SK-N-SH (cell line): ENCODE measurements around the gene ZNF467. TPM values are rescaled to one million over a fixed set of nuclear protein-coding genes. Genes with fewer than 3 reads are reported as not detected.

ENCODE experiments used
- CTCF ChIA-PET: fragments of 300-600, 350-600 bp; formaldehyde crosslinking; extraction: SDS; loops from one replicate; lab custom pipeline; 2021; lab: Yijun Ruan, JAX
- POLR2A ChIA-PET: fragments of 350-600 bp; sonication (Branson Sonifier 250); formaldehyde crosslinking; extraction: SDS; loops from one replicate; lab custom pipeline; 2020; ENCODE audit warnings: antibody characterized with exemption, inconsistent platforms; lab: Yijun Ruan, JAX
- DNase-seq: peaks from one replicate; pipeline ENCODE4 v3.0.0; 2012
- H2AFZ ChIP-seq: fragments of 200-600 bp; sonication (generic); 2 replicates; pipeline ENCODE4 v1.8.1; 2016; ENCODE audit warnings: antibody characterized with exemption, mild to moderate bottlenecking, low read depth
- H3F3A ChIP-seq: fragments of 200-600 bp; sonication (generic); replicated peaks from 2 replicates; pipeline ENCODE3; 2016; ENCODE audit warnings: antibody characterized with exemption, mild to moderate bottlenecking; ENCODE audit not compliant: insufficient read depth
- H3K27ac ChIP-seq, 2 experiments: fragments of 200-500 bp in 1 of 2; fragments of 200-600 bp in 1 of 2; sonication (Bioruptor generic) in 1 of 2; sonication (generic), shearing (Covaris generic) in 1 of 2; 2 replicates each; pipeline versions ENCODE4 v1.5.1 to v1.6.1; 2014 to 2016; ENCODE audit warnings: low read depth in 2 of 2, inconsistent platforms in 1 of 2, low read length in 1 of 2, mild to moderate bottlenecking in 1 of 2, mixed read lengths in 1 of 2
- H3K27me3 ChIP-seq: fragments of 200-600 bp; sonication (generic), shearing (Covaris generic); 2 replicates; pipeline ENCODE4 v1.6.1; 2016; ENCODE audit warnings: mixed run types; ENCODE audit not compliant: insufficient read depth
- H3K36me3 ChIP-seq, 2 experiments: fragments of 200-500 bp in 1 of 2; fragments of 200-600 bp in 1 of 2; sonication (Bioruptor generic) in 1 of 2; sonication (generic) in 1 of 2; replicated peaks in 1 of 2; 2 replicates each; pipeline versions ENCODE3 to v1.5.1; 2014 to 2016; ENCODE audit warnings: low read length in 1 of 2, mild to moderate bottlenecking in 1 of 2; ENCODE audit not compliant: insufficient read depth in 2 of 2, control insufficient read depth in 1 of 2
- H3K4me1 ChIP-seq, 2 experiments: fragments of 200-500 bp in 1 of 2; fragments of 200-600 bp in 1 of 2; sonication (Bioruptor generic) in 1 of 2; sonication (generic), shearing (Covaris generic) in 1 of 2; 2 replicates each; pipeline versions ENCODE4 v1.5.1 to v1.6.1; 2014 to 2016; ENCODE audit warnings: low read depth in 1 of 2, low read length in 1 of 2, mixed run types in 1 of 2; ENCODE audit not compliant: insufficient read depth in 2 of 2, control insufficient read depth in 1 of 2
- H3K4me2 ChIP-seq: fragments of 200-600 bp; sonication (generic), shearing (Covaris generic); 2 replicates; pipeline ENCODE4 v1.6.1; 2017; ENCODE audit warnings: mixed run types
- H3K4me3 ChIP-seq, 2 experiments: fragments of 200-500 bp in 1 of 2; fragments of 200-600 bp in 1 of 2; sonication (Bioruptor generic) in 1 of 2; sonication (generic), shearing (Covaris generic) in 1 of 2; 2 replicates each; pipeline versions ENCODE4 v1.5.1 to v1.8.1; 2014 to 2016; ENCODE audit warnings: low read depth in 2 of 2, inconsistent platforms in 1 of 2, low read length in 1 of 2, mild to moderate bottlenecking in 1 of 2, mixed read lengths in 1 of 2, moderate library complexity in 1 of 2
- H3K79me2 ChIP-seq: fragments of 200-600 bp; sonication (generic); 2 replicates; pipeline ENCODE4 v1.8.1; 2017; ENCODE audit warnings: mild to moderate bottlenecking; ENCODE audit not compliant: insufficient read depth
- H3K9ac ChIP-seq: fragments of 200-600 bp; sonication (generic); 2 replicates; pipeline ENCODE4 v1.6.1; 2017; ENCODE audit warnings: mixed run types
- H3K9me2 ChIP-seq: fragments of 200-600 bp; sonication (generic); 2 replicates; pipeline ENCODE4 v1.6.1; 2017; ENCODE audit warnings: mixed run types
- H3K9me3 ChIP-seq: fragments of 200-600 bp; sonication (generic); 2 replicates; pipeline ENCODE4 v1.6.1; 2017; ENCODE audit warnings: mixed run types, mild to moderate bottlenecking, moderate library complexity
- H4K20me1 ChIP-seq: fragments of 200-600 bp; sonication (generic); 2 replicates; pipeline ENCODE4 v1.6.1; 2017; ENCODE audit warnings: mild to moderate bottlenecking, mixed run types; ENCODE audit not compliant: insufficient read depth
- FOSL2 ChIP-seq: IDR thresholded peaks from 2 replicates; pipeline ENCODE4 v1.4.0; 2012; ENCODE audit warnings: low read depth, mild to moderate bottlenecking, moderate library complexity, borderline replicate concordance
- FOXM1 ChIP-seq: IDR thresholded peaks from 2 replicates; pipeline ENCODE4 v1.4.0; 2012; ENCODE audit warnings: low read depth, mild to moderate bottlenecking
- JUND ChIP-seq: IDR thresholded peaks from 2 replicates; pipeline ENCODE4 v1.4.0; 2012
- NRF1 ChIP-seq: IDR thresholded peaks from 2 replicates; pipeline ENCODE4 v1.6.1; 2012; ENCODE audit warnings: low read depth, mild to moderate bottlenecking, low read length
- POLR2AphosphoS5 ChIP-seq: IDR thresholded peaks from 2 replicates; pipeline ENCODE4 v1.6.1; 2012; ENCODE audit warnings: low read depth, low read length
- RAD21 ChIP-seq: IDR thresholded peaks from 2 replicates; pipeline ENCODE4 v1.6.1; 2012; ENCODE audit warnings: mild to moderate bottlenecking, low read length
- RFX5 ChIP-seq: IDR thresholded peaks from 2 replicates; pipeline ENCODE4 v1.6.1; 2012; ENCODE audit warnings: mild to moderate bottlenecking, improper control_type of control experiment, low read length
- SMC3 ChIP-seq: IDR thresholded peaks from 2 replicates; pipeline ENCODE4 v1.6.1; 2012; ENCODE audit warnings: low read depth, low read length, improper control_type of control experiment
- TEAD4 ChIP-seq: IDR thresholded peaks from 2 replicates; pipeline ENCODE4 v1.4.0; 2012; ENCODE audit warnings: mild to moderate bottlenecking, borderline replicate concordance; ENCODE audit not compliant: insufficient read depth
- YY1 ChIP-seq: IDR thresholded peaks from 2 replicates; pipeline ENCODE4 v1.4.0; 2012; ENCODE audit warnings: low read depth, mild to moderate bottlenecking
- WGBS: methylation state at CpG from one replicate; pipeline ENCODE4 v1.1.6; 2017; ENCODE audit warnings: low lambda C conversion rate; 5-methylcytosine and 5-hydroxymethylcytosine counted together
- polyA plus RNA-seq, 3 experiments: library from polyadenylated mRNA; depleted of rRNA; stranded (reverse); fragments of >200 nt; gene quantifications; 2 replicates each; pipeline ENCODE4 v1.2.3, GENCODE V29; 2012
- TF ChIP-seq, protein P1 (sequence below): IDR thresholded peaks from 2 replicates; pipeline ENCODE4 v1.6.1; 2012; ENCODE audit warnings: mild to moderate bottlenecking, low read depth, low read length, moderate library complexity
- TF ChIP-seq, protein P2 (sequence below): IDR thresholded peaks from 2 replicates; pipeline ENCODE4 v1.4.0; 2012; ENCODE audit warnings: low read depth, borderline replicate concordance
- TF ChIP-seq, protein P3 (sequence below): IDR thresholded peaks from 2 replicates; pipeline ENCODE4 v1.4.0; 2012; ENCODE audit warnings: low read depth, borderline replicate concordance
- TF ChIP-seq, protein P4 (sequence below): IDR thresholded peaks from 2 replicates; pipeline ENCODE4 v1.4.0; 2012; ENCODE audit warnings: low read depth
- TF ChIP-seq, protein P5 (sequence below): fragments of 150-350 bp; IDR thresholded peaks from 2 replicates; pipeline ENCODE4 v1.6.1; 2017; ENCODE audit warnings: antibody characterized with exemption, low read length, low read depth, borderline replicate concordance
- TF ChIP-seq, protein P6 (sequence below): fragments of 200-600 bp; sonication (generic); IDR thresholded peaks from 2 replicates; pipeline ENCODE4 v1.6.1; 2017; ENCODE audit warnings: antibody characterized with exemption, mild to moderate bottlenecking, moderate library complexity

ZNF467 gene
- polyA plus RNA-seq, 1 of the 3 experiments (the other 2 are of a cell fraction): 4.1 TPM

DNA sequence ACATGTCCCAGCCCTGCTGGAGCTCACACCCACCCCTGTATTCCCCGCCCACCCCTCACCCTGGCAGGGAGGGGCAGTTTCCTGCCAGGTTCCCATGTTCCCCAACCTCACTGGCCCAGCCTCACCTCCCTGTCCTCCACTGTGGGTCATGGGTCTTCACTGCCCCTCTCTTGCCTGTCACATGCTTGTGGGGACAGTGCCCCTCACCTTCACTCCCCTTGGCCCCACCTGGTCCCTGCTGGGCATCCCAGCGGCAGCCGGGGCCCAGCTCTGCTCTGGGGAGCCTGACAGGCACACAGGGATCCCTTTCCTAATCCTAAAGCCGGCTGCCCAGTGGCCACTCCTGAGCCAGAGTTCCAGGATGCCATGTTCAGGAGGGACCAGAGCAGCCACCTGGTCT is 43.4 kb upstream of the ZNF467 start (continued):
- TF ChIP-seq, protein P1, sequence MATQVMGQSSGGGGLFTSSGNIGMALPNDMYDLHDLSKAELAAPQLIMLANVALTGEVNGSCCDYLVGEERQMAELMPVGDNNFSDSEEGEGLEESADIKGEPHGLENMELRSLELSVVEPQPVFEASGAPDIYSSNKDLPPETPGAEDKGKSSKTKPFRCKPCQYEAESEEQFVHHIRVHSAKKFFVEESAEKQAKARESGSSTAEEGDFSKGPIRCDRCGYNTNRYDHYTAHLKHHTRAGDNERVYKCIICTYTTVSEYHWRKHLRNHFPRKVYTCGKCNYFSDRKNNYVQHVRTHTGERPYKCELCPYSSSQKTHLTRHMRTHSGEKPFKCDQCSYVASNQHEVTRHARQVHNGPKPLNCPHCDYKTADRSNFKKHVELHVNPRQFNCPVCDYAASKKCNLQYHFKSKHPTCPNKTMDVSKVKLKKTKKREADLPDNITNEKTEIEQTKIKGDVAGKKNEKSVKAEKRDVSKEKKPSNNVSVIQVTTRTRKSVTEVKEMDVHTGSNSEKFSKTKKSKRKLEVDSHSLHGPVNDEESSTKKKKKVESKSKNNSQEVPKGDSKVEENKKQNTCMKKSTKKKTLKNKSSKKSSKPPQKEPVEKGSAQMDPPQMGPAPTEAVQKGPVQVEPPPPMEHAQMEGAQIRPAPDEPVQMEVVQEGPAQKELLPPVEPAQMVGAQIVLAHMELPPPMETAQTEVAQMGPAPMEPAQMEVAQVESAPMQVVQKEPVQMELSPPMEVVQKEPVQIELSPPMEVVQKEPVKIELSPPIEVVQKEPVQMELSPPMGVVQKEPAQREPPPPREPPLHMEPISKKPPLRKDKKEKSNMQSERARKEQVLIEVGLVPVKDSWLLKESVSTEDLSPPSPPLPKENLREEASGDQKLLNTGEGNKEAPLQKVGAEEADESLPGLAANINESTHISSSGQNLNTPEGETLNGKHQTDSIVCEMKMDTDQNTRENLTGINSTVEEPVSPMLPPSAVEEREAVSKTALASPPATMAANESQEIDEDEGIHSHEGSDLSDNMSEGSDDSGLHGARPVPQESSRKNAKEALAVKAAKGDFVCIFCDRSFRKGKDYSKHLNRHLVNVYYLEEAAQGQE: no peak
- no peak for TF ChIP-seq TEAD4

DNA sequence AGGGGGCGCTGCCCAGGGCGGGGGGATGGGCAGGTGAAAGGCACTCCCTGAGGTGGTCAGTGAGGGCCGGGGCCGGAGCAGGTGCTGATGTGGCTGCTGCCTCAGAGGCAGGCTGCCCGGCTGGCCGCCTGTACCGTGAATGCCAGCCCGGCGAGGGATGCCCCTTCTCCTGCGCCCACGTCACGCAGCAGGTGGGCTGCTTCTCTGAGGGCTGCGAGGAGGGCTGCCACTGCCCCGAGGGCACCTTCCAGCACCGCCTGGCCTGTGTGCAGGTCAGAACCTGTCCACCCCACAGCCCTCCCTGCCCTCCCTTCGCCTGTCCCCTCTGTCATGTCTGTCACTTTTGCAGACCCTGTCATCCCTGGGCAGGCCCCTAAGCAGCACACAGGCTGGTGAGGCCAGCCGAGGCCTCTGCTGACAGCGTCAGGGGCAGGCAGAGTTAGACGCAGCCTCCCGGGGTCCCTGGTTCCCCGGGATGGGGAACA is 42.9 kb upstream of the ZNF467 start:
- H3K79me2 ChIP-seq: no peaks in the 10 kb centered on the region
- H3K27me3 ChIP-seq: no peaks in the 10 kb centered on the region
- H3K36me3 ChIP-seq: no peaks in the 10 kb centered on the region
- H3K9ac ChIP-seq: no peak overlapping the region
- H3K4me3 ChIP-seq: no peak overlapping the region
- H3F3A ChIP-seq: no peaks in the 10 kb centered on the region
- CTCF ChIA-PET: interaction anchor here (0.6 to 10.8 kb wide), 2 partner anchors 8 to 11 kb away, joined by 3 to 119 read pairs; no protein-coding TSS in a partner anchor
- H3K9me2 ChIP-seq: no peaks in the 10 kb centered on the region
- TF ChIP-seq, protein P2, sequence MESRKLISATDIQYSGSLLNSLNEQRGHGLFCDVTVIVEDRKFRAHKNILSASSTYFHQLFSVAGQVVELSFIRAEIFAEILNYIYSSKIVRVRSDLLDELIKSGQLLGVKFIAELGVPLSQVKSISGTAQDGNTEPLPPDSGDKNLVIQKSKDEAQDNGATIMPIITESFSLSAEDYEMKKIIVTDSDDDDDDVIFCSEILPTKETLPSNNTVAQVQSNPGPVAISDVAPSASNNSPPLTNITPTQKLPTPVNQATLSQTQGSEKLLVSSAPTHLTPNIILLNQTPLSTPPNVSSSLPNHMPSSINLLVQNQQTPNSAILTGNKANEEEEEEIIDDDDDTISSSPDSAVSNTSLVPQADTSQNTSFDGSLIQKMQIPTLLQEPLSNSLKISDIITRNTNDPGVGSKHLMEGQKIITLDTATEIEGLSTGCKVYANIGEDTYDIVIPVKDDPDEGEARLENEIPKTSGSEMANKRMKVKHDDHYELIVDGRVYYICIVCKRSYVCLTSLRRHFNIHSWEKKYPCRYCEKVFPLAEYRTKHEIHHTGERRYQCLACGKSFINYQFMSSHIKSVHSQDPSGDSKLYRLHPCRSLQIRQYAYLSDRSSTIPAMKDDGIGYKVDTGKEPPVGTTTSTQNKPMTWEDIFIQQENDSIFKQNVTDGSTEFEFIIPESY: no peak
- TF ChIP-seq, protein P3, sequence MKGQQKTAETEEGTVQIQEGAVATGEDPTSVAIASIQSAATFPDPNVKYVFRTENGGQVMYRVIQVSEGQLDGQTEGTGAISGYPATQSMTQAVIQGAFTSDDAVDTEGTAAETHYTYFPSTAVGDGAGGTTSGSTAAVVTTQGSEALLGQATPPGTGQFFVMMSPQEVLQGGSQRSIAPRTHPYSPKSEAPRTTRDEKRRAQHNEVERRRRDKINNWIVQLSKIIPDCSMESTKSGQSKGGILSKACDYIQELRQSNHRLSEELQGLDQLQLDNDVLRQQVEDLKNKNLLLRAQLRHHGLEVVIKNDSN: no peak
- no peak for TF ChIP-seq RFX5
- TF ChIP-seq NRF1: no peak
- TF ChIP-seq, protein P4, sequence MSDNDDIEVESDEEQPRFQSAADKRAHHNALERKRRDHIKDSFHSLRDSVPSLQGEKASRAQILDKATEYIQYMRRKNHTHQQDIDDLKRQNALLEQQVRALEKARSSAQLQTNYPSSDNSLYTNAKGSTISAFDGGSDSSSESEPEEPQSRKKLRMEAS: no peak
- TF ChIP-seq JUND: no peak
- TF ChIP-seq, protein P5, sequence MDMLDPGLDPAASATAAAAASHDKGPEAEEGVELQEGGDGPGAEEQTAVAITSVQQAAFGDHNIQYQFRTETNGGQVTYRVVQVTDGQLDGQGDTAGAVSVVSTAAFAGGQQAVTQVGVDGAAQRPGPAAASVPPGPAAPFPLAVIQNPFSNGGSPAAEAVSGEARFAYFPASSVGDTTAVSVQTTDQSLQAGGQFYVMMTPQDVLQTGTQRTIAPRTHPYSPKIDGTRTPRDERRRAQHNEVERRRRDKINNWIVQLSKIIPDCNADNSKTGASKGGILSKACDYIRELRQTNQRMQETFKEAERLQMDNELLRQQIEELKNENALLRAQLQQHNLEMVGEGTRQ: no peak
- no peak for TF ChIP-seq YY1
- TF ChIP-seq SMC3: no peak
- TF ChIP-seq RAD21: no peak
- TF ChIP-seq, protein P6, sequence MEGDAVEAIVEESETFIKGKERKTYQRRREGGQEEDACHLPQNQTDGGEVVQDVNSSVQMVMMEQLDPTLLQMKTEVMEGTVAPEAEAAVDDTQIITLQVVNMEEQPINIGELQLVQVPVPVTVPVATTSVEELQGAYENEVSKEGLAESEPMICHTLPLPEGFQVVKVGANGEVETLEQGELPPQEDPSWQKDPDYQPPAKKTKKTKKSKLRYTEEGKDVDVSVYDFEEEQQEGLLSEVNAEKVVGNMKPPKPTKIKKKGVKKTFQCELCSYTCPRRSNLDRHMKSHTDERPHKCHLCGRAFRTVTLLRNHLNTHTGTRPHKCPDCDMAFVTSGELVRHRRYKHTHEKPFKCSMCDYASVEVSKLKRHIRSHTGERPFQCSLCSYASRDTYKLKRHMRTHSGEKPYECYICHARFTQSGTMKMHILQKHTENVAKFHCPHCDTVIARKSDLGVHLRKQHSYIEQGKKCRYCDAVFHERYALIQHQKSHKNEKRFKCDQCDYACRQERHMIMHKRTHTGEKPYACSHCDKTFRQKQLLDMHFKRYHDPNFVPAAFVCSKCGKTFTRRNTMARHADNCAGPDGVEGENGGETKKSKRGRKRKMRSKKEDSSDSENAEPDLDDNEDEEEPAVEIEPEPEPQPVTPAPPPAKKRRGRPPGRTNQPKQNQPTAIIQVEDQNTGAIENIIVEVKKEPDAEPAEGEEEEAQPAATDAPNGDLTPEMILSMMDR: no peak
- no peak for TF ChIP-seq FOXM1
- TF ChIP-seq POLR2AphosphoS5: no peak
- no peak for TF ChIP-seq FOSL2
- no peaks in the 10 kb centered on the region for H4K20me1 ChIP-seq
- H3K27ac ChIP-seq: no peak overlapping the region
- POLR2A ChIA-PET: no interaction called here
- H3K9me3 ChIP-seq: no peaks in the 10 kb centered on the region
- no peak overlapping the region for H2AFZ ChIP-seq
- WGBS: 87% methylated on average over 15 of the region's 21 CpGs
- no peak overlapping the region for H3K4me2 ChIP-seq
- DNase-seq: no peak
- peaks cover 0 to 12% of the 10 kb centered on the region in 2 experiments; a peak in 1 of 4 replicates for H3K4me1 ChIP-seq
